Choroid plexus epithelial cell (primary cell): ENCODE results near the gene ZNF79.
"Not testable (repeated sequence)": the region's sequence is repeated elsewhere in the genome, so short reads cannot be mapped to it uniquely, and the experiment has no call there.

Source experiments
- DNase-seq: peaks from one replicate; pipeline ENCODE4 v3.0.0-alpha.2; 2010; ENCODE audit warnings: low read depth
- H3K4me3 ChIP-seq: 2 replicates; pipeline ENCODE4 v1.5.1; 2011; ENCODE audit warnings: low read depth, mild to moderate bottlenecking, control low read depth, low read length, moderate library complexity
- CTCF ChIP-seq: conservative IDR thresholded peaks from 2 replicates; pipeline ENCODE4 v1.5.1; 2011; ENCODE audit warnings: low read depth, mild to moderate bottlenecking, control low read depth, inconsistent platforms, low read length, moderate library complexity

Gene ZNF79

DNA sequence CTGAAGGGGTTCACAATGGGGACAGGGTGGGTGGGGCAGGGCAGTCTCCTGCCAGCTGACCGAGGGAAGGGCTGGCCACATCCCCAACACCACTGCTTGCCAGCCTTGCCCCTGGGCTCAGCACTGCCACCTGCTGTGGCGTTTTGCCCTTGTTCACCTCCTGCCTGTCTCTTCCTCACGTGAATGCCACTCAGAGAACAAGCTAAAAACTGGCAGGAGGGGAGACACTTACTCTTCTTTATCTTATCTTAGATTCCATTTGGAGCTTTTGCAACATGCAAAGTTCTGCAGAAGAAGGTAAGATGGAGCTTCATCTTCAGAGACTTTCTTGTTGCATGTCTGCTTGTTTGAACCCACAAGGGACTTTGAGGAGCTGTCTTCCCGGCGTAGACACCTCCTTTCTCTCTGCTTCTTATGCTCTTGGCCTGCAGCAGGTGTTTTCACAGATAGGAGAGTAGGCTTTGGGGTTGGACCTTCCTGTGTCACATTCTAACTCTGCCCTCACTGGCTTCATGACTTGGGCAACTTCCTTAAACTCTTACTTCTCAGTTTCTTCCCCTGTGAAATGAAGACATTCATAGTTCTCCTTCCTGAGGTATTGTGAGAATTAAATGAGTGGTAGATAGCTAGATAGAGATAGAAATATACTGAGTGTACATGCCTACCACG lies 31.3 kb downstream of the ZNF79 start:
- no peak for DNase-seq
- H3K4me3 ChIP-seq: no peak overlapping the region
- TF ChIP-seq CTCF: peak; percentile 26

GRCh38 chr9:127457191-127457878 lies 33.2 kb downstream of the ZNF79 start:
- TF ChIP-seq CTCF: no peak
- DNase-seq: no peak
- no peak overlapping the region for H3K4me3 ChIP-seq

- DNase-seq: no peak
- no peak overlapping the region for H3K4me3 ChIP-seq
- TF ChIP-seq CTCF: no peak
Measured at GRCh38 chr9:127458921-127459320, 34.7 kb downstream of the ZNF79 start.

GRCh38 chr9:127463382-127463781 lies 39.2 kb downstream of the ZNF79 start:
- H3K4me3 ChIP-seq: no peak overlapping the region
- DNase-seq: no peak
- TF ChIP-seq CTCF: no peak

- no peak overlapping the region for H3K4me3 ChIP-seq
- DNase-seq: peak; percentile 66
- no peak for TF ChIP-seq CTCF
Measured at GRCh38 chr9:127463911-127464310, 39.7 kb downstream of the ZNF79 start.

DNA sequence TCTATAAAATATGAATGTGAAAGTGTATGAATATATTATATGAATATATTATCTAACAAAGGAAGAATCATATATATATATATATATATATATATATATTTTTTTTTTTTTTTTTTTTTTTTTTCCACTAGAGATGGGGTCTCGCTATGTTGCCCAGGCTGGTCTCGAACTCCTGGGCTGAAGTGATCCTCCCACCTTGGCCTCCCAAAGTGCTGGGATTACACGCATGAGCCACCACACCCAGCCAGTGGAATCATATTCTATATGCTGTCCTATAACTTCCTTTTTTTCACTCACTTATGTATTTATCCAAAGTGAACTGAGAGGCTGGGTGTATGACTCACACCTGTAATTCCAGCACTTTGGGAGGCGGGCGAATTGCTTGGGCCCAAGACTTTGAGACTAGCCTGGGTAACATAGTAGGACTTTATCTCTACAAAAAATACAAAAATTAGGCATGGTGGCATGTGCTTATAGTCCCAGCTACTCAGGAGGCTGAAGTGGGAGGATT lies 42.3 kb downstream of the ZNF79 start:
- H3K4me3 ChIP-seq, DNase-seq: not testable (repeated sequence)

DNA sequence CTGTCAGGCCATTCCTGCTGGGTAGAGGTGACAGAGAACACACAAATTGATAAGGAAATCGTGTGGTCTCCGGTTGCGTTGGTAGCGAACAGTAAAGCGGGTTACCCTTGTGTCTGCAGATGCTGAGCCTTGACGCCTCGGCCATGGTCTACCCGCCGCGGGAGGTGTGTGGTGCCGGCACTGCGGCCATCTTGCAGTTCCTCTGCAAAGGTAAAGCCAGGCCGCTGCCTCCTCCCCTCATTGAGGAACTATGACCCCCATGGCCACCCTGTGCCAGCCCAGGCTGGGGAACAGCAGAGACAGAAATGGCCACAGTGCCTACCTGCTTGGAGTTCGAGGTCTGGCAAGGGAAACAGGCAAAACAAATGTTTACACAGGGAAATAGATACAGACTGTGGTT lies 43.4 kb downstream of the ZNF79 start:
- no peak overlapping the region for H3K4me3 ChIP-seq
- no peak for TF ChIP-seq CTCF
- no peak for DNase-seq
